Ishikawa (cell line): ENCODE data around the gene CFAP161.

Experiments used
- CEBPB ChIP-seq: IDR thresholded peaks from 2 replicates; pipeline ENCODE4 v1.6.1; 2012
- CREB1 ChIP-seq: IDR thresholded peaks from 2 replicates; pipeline ENCODE4 v1.6.1; 2012; ENCODE audit warnings: low read depth
- EGR1 ChIP-seq: IDR thresholded peaks from 2 replicates; pipeline ENCODE4 v1.6.1; 2012
- EP300 ChIP-seq: IDR thresholded peaks from 2 replicates; pipeline ENCODE4 v1.6.1; 2012; ENCODE audit warnings: borderline replicate concordance
- FOXM1 ChIP-seq: IDR thresholded peaks from 2 replicates; pipeline ENCODE4 v1.6.1; 2012; ENCODE audit warnings: low read depth, borderline replicate concordance
- NFIC ChIP-seq: IDR thresholded peaks from 2 replicates; pipeline ENCODE4 v1.6.1; 2012
- RAD21 ChIP-seq: IDR thresholded peaks from 2 replicates; pipeline ENCODE4 v1.6.1; 2012; ENCODE audit warnings: low read depth
- TAF1 ChIP-seq: IDR thresholded peaks from 2 replicates; pipeline ENCODE4 v1.6.1; 2012; ENCODE audit warnings: low read depth, mild to moderate bottlenecking
- TCF12 ChIP-seq: IDR thresholded peaks from 2 replicates; pipeline ENCODE4 v1.6.1; 2012; ENCODE audit warnings: low read depth
- TEAD4 ChIP-seq: IDR thresholded peaks from 2 replicates; pipeline ENCODE4 v1.6.1; 2012
- YY1 ChIP-seq: IDR thresholded peaks from 2 replicates; pipeline ENCODE4 v1.6.1; 2012; ENCODE audit warnings: low read depth
- ZBTB7A ChIP-seq: IDR thresholded peaks from 2 replicates; pipeline ENCODE4 v1.6.1; 2012; ENCODE audit warnings: low read depth
- TF ChIP-seq, protein P1 (sequence below): IDR thresholded peaks from 2 replicates; pipeline ENCODE4 v1.6.1; 2012
- TF ChIP-seq, protein P2 (sequence below): IDR thresholded peaks from 2 replicates; pipeline ENCODE4 v1.6.1; 2012; ENCODE audit warnings: low read depth, mild to moderate bottlenecking
- TF ChIP-seq, protein P3 (sequence below): IDR thresholded peaks from 2 replicates; pipeline ENCODE4 v1.6.1; 2012

The CFAP161 gene

DNA sequence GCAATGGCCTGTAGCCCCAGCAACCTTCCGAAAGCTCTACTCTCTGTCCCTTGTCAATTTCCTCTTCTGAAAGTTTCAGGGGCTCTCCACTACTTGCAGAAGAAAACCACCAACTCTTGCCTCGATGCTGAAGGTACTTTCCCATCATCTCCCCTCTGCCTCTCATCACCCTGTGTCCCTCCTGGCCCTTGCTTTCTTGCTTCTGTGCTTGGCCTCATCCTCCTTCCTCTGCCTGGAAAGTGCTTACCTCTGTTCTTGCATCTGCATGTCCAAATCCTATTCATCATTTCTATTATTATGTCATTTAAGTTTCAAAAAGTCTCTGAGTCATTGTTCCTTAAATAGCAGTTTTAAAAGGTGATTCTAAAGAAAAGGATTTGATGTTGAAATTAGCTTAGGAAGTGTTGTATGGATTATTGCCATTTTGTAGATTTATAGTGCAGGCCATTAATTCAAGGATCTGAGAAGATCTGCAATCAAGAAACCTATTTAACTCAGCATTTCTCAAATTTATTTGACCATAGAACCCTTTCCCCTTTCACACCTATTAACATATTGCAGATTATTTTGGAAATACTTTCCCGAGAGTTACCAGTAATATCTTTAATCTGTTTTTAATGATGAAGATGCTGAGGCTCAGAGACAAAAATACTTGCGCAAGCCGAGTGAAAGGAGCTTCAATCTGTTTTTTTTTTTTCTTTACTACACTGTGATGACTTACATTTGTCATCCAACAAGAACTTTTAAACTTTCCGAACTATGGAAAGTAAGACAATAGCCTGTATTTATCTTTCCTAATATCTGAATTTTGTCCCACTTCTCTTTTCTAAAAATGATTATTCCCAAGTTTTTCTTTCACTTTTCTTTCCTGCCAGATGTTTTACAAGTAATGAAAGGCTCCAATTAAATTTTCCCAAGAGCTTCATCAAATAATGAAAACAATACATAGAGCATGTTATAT, 22.3 kb upstream of the CFAP161 start:
- TF ChIP-seq EGR1 (no peak), NFIC (no peak)
- TF ChIP-seq, protein P1, sequence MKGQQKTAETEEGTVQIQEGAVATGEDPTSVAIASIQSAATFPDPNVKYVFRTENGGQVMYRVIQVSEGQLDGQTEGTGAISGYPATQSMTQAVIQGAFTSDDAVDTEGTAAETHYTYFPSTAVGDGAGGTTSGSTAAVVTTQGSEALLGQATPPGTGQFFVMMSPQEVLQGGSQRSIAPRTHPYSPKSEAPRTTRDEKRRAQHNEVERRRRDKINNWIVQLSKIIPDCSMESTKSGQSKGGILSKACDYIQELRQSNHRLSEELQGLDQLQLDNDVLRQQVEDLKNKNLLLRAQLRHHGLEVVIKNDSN, result no peak

DNA sequence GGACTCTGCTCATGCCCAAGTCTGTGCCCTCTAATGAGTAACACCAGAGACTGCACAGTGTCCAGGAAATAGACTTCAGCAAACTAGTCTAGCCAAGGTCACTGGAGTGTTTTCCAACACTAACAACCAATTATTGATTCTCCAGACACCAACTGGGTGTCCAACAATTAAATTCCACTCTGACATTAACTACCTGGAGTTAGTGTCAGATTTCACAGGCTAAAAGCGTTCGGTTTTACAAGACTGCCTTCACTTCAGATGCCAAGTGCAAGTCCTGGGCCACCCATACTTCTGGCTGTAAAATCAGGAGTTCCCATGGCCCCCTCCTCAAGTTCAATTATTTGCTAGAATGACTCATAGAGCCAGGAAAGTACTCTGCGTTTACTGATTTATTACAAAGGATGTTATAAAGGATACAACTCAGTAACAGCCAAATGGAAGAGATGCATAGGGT, 20.8 kb upstream of the CFAP161 start:
- no peak for TF ChIP-seq CEBPB
- no peak for TF ChIP-seq CREB1
- no peak for TF ChIP-seq NFIC
- no peak for TF ChIP-seq RAD21
- no peak for TF ChIP-seq TAF1
- TF ChIP-seq, protein P2, sequence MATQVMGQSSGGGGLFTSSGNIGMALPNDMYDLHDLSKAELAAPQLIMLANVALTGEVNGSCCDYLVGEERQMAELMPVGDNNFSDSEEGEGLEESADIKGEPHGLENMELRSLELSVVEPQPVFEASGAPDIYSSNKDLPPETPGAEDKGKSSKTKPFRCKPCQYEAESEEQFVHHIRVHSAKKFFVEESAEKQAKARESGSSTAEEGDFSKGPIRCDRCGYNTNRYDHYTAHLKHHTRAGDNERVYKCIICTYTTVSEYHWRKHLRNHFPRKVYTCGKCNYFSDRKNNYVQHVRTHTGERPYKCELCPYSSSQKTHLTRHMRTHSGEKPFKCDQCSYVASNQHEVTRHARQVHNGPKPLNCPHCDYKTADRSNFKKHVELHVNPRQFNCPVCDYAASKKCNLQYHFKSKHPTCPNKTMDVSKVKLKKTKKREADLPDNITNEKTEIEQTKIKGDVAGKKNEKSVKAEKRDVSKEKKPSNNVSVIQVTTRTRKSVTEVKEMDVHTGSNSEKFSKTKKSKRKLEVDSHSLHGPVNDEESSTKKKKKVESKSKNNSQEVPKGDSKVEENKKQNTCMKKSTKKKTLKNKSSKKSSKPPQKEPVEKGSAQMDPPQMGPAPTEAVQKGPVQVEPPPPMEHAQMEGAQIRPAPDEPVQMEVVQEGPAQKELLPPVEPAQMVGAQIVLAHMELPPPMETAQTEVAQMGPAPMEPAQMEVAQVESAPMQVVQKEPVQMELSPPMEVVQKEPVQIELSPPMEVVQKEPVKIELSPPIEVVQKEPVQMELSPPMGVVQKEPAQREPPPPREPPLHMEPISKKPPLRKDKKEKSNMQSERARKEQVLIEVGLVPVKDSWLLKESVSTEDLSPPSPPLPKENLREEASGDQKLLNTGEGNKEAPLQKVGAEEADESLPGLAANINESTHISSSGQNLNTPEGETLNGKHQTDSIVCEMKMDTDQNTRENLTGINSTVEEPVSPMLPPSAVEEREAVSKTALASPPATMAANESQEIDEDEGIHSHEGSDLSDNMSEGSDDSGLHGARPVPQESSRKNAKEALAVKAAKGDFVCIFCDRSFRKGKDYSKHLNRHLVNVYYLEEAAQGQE, result no peak

DNA sequence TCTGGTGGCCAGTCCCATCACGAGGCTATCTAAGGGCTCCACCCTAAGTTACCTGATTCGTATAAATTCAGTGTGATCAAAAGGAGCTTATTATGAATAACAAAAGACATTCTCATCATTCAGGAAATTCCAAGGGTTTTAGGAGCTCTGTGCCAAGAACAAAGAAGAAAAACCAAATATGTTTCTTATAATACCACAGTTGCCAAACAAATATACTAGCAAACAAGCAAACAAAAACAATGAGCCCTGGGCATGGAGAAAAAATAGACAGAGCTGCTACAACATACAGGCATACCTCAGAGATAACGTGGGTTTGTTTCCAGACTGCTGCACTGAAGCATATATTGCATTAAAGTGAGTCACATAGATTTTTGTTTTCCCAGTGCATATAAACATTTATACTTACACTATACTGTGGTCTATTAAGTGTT, 20.2 kb upstream of the CFAP161 start:
- TF ChIP-seq YY1 (no peak), ZBTB7A (no peak), CREB1 (no peak), TAF1 (no peak), NFIC (no peak)

DNA sequence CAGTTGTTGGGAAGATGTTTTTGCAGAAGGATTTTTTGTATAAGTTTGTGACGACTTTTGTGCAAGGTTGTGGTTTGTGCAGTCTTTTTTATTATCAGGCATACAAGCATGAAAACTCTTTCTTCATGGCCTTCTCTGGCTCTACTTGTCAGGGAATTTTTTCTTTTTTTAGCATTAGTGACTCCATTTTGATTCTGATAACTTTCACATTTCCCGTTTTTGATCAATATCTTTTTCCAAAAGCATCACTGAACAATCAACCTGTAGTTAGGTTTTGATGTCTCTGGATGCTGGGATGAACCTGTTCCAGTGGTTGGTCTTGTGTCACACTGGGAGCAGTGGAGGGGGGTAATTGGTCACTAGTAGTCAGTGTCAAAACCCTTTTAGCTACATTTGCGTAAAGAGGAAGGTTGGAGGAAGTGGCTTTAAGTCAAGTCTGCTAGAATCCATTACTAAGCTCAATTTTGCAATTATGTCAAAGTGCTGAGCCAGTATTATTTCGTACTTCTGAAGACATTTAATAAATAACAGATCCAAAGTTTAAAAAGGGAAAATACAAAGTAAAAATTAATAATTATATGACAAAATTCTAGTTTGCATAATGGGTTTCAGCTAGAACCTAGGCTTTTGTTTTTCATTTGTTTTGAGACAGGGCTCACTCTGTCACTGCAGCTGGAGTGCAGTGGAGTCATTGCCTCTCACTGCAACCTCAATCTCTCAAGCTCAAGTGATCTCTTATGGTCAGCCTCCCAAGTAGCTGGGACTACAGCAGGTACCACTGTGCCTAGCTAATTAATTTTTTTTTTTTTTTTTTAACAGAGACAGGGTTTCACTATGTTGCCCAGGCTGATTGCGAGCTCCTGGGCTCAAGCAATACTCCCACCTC, 18.8 kb upstream of the CFAP161 start:
- TF ChIP-seq YY1 (no peak), CREB1 (no peak), RAD21 (no peak), TAF1 (no peak), FOXM1 (no peak), EGR1 (no peak), NFIC (no peak), EP300 (no peak), TEAD4 (no peak), ZBTB7A (no peak), TCF12 (no peak), CEBPB (no peak)
- TF ChIP-seq, protein P1, result no peak
- TF ChIP-seq, protein P2, result no peak
- TF ChIP-seq, protein P3, sequence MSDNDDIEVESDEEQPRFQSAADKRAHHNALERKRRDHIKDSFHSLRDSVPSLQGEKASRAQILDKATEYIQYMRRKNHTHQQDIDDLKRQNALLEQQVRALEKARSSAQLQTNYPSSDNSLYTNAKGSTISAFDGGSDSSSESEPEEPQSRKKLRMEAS, result no peak

DNA sequence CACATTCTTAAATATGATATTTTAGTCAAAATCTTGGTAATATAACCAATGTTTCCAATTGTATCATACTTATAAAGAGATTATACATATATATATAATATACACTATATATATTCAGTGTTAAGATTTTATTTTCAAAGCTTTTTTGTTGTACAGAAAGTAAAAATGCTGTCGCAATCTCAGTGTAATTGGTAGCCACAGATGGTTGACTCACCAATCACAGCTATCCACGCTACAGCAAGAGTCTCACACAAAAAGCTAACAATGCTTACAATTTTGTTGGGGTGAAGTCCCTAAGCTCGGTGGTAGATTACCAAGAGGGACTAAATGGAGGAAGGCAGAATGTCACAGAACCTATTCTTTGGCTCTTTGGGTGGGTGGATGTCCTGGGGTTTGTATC, 16.9 kb upstream of the CFAP161 start:
- TF ChIP-seq, protein P2, result no peak
- TF ChIP-seq, protein P3, result no peak
- TF ChIP-seq NFIC (no peak), ZBTB7A (no peak), CEBPB (no peak), FOXM1 (no peak), YY1 (no peak), TAF1 (no peak), EP300 (no peak), TEAD4 (no peak), RAD21 (no peak)
